ENCODE data around the gene ATXN7.

ATXN7 gene

GRCh38 chr3:63864965-63865327 lies 1.3 kb downstream of the ATXN7 start:
- Histone ChIP-seq H3K4me3 (ENCODE audit: low read length, poor library complexity, severe bottlenecking) (peak overlapping the region; percentile 80), H4K20me1 (ENCODE audit: insufficient read depth, low read length, poor library complexity, severe bottlenecking) (peaks cover 42% of the 10 kb centered on the region), H3K79me2 (ENCODE audit: insufficient read depth, low read length) (peaks cover 93% of the 10 kb centered on the region), H3K9me3 (ENCODE audit: insufficient read depth, low read depth, low read length) (no peaks in the 10 kb centered on the region), H2AFZ (ENCODE audit: low read length) (peak overlapping the region; percentile 69; the same call in 1 of the 2 replicates), H3K4me1 (ENCODE audit: insufficient read depth, low read length, poor library complexity, severe bottlenecking) (peaks cover 54% of the 10 kb centered on the region), H3K9me2 (replicated peaks; ENCODE audit: low read depth, low read length) (no peaks in the 10 kb centered on the region), H3K27me3 (ENCODE audit: insufficient read depth, low read length, poor library complexity, severe bottlenecking) (peaks cover 6% of the 10 kb centered on the region), H3F3A (ENCODE audit: low read depth) (no peaks in the 10 kb centered on the region), H3K9ac (ENCODE audit: low read depth, low read length, poor library complexity, severe bottlenecking) (peak overlapping the region; percentile 91), H3K36me3 (ENCODE audit: insufficient read depth, low read length) (no peaks in the 10 kb centered on the region), H3K4me2 (ENCODE audit: low read depth, low read length, poor library complexity, severe bottlenecking) (peak overlapping the region; percentile 91)
- no peak for TF ChIP-seq CTCF (conservative IDR thresholded peaks at IDR 0.05; ENCODE audit: low read length)
- TF ChIP-seq EZH2phosphoT487 (IDR thresholded peaks at IDR 0.05; ENCODE audit: borderline replicate concordance): no peak

GRCh38 chr3:63867225-63867624 lies 3.6 kb downstream of the ATXN7 start:
- Histone ChIP-seq H3K4me2 (ENCODE audit: low read depth, low read length, poor library complexity, severe bottlenecking) (peak overlapping the region; percentile 91), H3F3A (ENCODE audit: low read depth) (no peaks in the 10 kb centered on the region), H3K36me3 (ENCODE audit: insufficient read depth, low read length) (no peaks in the 10 kb centered on the region), H3K9ac (ENCODE audit: low read depth, low read length, poor library complexity, severe bottlenecking) (no peak overlapping the region), H4K20me1 (ENCODE audit: insufficient read depth, low read length, poor library complexity, severe bottlenecking) (peaks cover 55% of the 10 kb centered on the region), H3K4me3 (ENCODE audit: low read length, poor library complexity, severe bottlenecking) (peak overlapping the region; percentile 56), H3K9me3 (ENCODE audit: insufficient read depth, low read depth, low read length) (no peaks in the 10 kb centered on the region), H3K4me1 (ENCODE audit: insufficient read depth, low read length, poor library complexity, severe bottlenecking) (peaks cover 57% of the 10 kb centered on the region), H3K9me2 (replicated peaks; ENCODE audit: low read depth, low read length) (no peaks in the 10 kb centered on the region), H3K79me2 (ENCODE audit: insufficient read depth, low read length) (peaks cover 93% of the 10 kb centered on the region), H3K27me3 (ENCODE audit: insufficient read depth, low read length, poor library complexity, severe bottlenecking) (peaks cover 6% of the 10 kb centered on the region), H2AFZ (ENCODE audit: low read length) (no peak overlapping the region)
- TF ChIP-seq EZH2phosphoT487 (IDR thresholded peaks at IDR 0.05; ENCODE audit: borderline replicate concordance) (no peak), CTCF (conservative IDR thresholded peaks at IDR 0.05; ENCODE audit: low read length) (no peak)

GRCh38 chr3:63869940-63870614 lies 6.4 kb downstream of the ATXN7 start:
- Histone ChIP-seq H3K4me2 (ENCODE audit: low read depth, low read length, poor library complexity, severe bottlenecking) (peak overlapping the region; percentile 91), H3K9me2 (replicated peaks; ENCODE audit: low read depth, low read length) (no peaks in the 10 kb centered on the region), H3K27me3 (ENCODE audit: insufficient read depth, low read length, poor library complexity, severe bottlenecking) (no peaks in the 10 kb centered on the region), H3F3A (ENCODE audit: low read depth) (no peaks in the 10 kb centered on the region), H2AFZ (ENCODE audit: low read length) (no peak overlapping the region), H3K9me3 (ENCODE audit: insufficient read depth, low read depth, low read length) (no peaks in the 10 kb centered on the region), H4K20me1 (ENCODE audit: insufficient read depth, low read length, poor library complexity, severe bottlenecking) (peaks cover 71% of the 10 kb centered on the region), H3K79me2 (ENCODE audit: insufficient read depth, low read length) (peaks cover 96% of the 10 kb centered on the region), H3K36me3 (ENCODE audit: insufficient read depth, low read length) (no peaks in the 10 kb centered on the region), H3K4me1 (ENCODE audit: insufficient read depth, low read length, poor library complexity, severe bottlenecking) (peaks cover 59% of the 10 kb centered on the region), H3K4me3 (ENCODE audit: low read length, poor library complexity, severe bottlenecking) (no peak overlapping the region), H3K9ac (ENCODE audit: low read depth, low read length, poor library complexity, severe bottlenecking) (no peak overlapping the region)
- TF ChIP-seq CTCF (conservative IDR thresholded peaks at IDR 0.05; ENCODE audit: low read length) (no peak), EZH2phosphoT487 (IDR thresholded peaks at IDR 0.05; ENCODE audit: borderline replicate concordance) (no peak)

All from Loucy (cell line).